Sigmoid colon (tissue), 4 donors: ENCODE measurements around the gene ZNF280C.

ENCODE experiments used
- CTCF ChIP-seq, 4 experiments: fragments of 450-650 bp in 3 of 4; fragments of 200-600 bp in 1 of 4; IDR thresholded peaks; one replicate each; pipeline ENCODE4 v1.5.1; 2016 to 2019; ENCODE audit warnings: antibody characterized with exemption in 4 of 4, mild to moderate bottlenecking in 3 of 4, moderate library complexity in 2 of 4
- EP300 ChIP-seq, 4 donors: sonication (generic); formaldehyde crosslinking; IDR thresholded peaks; one replicate each; pipeline ENCODE4 v1.6.1; 2017; ENCODE audit warnings: antibody characterized with exemption in 4 of 4

DNA sequence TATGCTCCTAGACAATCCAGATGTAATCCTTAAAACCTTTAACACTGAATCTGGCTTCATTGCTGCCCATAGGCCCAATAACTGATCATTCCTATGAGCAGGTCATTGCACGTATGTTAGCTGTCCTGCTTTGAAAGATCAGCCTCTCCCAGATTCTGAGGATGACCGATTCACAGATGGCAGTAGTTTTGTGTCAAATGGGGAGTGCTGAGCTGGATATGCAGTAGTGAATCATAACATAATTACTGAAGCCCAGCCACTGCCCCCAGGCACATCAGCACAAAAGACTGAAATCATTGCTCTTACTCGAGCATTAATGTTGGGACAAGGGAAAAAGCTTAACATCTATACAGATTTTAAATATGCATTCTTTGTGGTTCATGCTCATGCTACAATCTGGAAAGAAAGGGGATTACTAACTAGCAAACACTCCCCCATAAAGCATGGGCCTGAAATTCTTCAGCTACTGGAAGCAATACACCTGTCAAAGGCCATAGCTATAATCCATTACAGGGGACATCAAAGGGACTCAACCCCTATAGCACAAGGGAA is 16.4 kb upstream of the ZNF280C start:
- TF ChIP-seq EP300 (IDR thresholded peaks at IDR 0.05) (no peak), CTCF (IDR thresholded peaks at IDR 0.05) (no peak)
